Tibial nerve (tissue), 3 donors: ENCODE data around the gene DGKK.

Source experiments
- POLR2A ChIP-seq, 2 donors: fragments of 450-650 bp; IDR thresholded peaks; one replicate each; pipeline ENCODE4 v1.6.1; 2017; ENCODE audit warnings: antibody characterized with exemption in 2 of 2, mild to moderate bottlenecking in 2 of 2, moderate library complexity in 2 of 2
- TF ChIP-seq, protein P1 (sequence below), 5 experiments: fragments of 200-600 bp in 3 of 5; fragments of 450-650 bp in 2 of 5; sonication (generic) in 3 of 5; IDR thresholded peaks; one replicate each; pipeline ENCODE4 v1.5.1; 2016 to 2019; ENCODE audit warnings: antibody characterized with exemption in 5 of 5, mild to moderate bottlenecking in 3 of 5, moderate library complexity in 2 of 5

- TF ChIP-seq, protein P1, sequence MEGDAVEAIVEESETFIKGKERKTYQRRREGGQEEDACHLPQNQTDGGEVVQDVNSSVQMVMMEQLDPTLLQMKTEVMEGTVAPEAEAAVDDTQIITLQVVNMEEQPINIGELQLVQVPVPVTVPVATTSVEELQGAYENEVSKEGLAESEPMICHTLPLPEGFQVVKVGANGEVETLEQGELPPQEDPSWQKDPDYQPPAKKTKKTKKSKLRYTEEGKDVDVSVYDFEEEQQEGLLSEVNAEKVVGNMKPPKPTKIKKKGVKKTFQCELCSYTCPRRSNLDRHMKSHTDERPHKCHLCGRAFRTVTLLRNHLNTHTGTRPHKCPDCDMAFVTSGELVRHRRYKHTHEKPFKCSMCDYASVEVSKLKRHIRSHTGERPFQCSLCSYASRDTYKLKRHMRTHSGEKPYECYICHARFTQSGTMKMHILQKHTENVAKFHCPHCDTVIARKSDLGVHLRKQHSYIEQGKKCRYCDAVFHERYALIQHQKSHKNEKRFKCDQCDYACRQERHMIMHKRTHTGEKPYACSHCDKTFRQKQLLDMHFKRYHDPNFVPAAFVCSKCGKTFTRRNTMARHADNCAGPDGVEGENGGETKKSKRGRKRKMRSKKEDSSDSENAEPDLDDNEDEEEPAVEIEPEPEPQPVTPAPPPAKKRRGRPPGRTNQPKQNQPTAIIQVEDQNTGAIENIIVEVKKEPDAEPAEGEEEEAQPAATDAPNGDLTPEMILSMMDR (IDR thresholded peaks at IDR 0.05) = no peak
- TF ChIP-seq POLR2A (IDR thresholded peaks at IDR 0.05) = no peak
Observed at GRCh38 chrX:50514811-50515210, 44.2 kb upstream of the DGKK start.
